Neural cell (in vitro differentiated cells): ENCODE results near the gene SLC9A5. TPM values are rescaled to one million over a fixed set of nuclear protein-coding genes. Genes with fewer than 3 reads are reported as not detected.

ENCODE experiments used
- H2AFZ ChIP-seq: fragments of 200-600, 300-800 bp; sonication (generic), shearing (Covaris generic); 2 replicates; pipeline ENCODE4 v1.6.0; 2014; ENCODE audit warnings: low read depth, mild to moderate bottlenecking, antibody characterized with exemption, low read length, moderate library complexity
- H3F3A ChIP-seq: fragments of 200-600 bp; shearing (Covaris generic); 2 replicates; pipeline ENCODE4 v1.6.1; 2016; ENCODE audit warnings: mild to moderate bottlenecking, moderate library complexity, mixed read lengths, antibody characterized with exemption, low read length; ENCODE audit not compliant: insufficient read depth, poor library complexity, severe bottlenecking
- H3K27ac ChIP-seq: fragments of 200-600, 300-800 bp; sonication (generic), shearing (Covaris generic); 2 replicates; pipeline ENCODE4 v1.5.1; 2014; ENCODE audit warnings: mild to moderate bottlenecking, low read length, moderate library complexity
- H3K27me3 ChIP-seq: fragments of 300-800, 200-600 bp; sonication (generic), shearing (Covaris generic); 2 replicates; pipeline ENCODE4 v1.6.0; 2014; ENCODE audit warnings: mild to moderate bottlenecking, low read depth, low read length, moderate library complexity; ENCODE audit not compliant: insufficient read depth
- H3K36me3 ChIP-seq: fragments of 300-800, 200-600 bp; sonication (generic), shearing (Covaris generic); 2 replicates; pipeline ENCODE4 v1.5.1; 2014; ENCODE audit warnings: mild to moderate bottlenecking, antibody characterized with exemption, low read length, moderate library complexity; ENCODE audit not compliant: insufficient read depth
- H3K4me2 ChIP-seq: fragments of 300-800, 200-600 bp; sonication (generic), shearing (Covaris generic); 2 replicates; pipeline ENCODE4 v1.6.0; 2014; ENCODE audit warnings: mild to moderate bottlenecking, low read length
- H3K4me3 ChIP-seq: fragments of 300-800, 200-600 bp; sonication (generic), shearing (Covaris generic); 2 replicates; pipeline ENCODE4 v1.5.1; 2014; ENCODE audit warnings: mild to moderate bottlenecking, low read length, moderate library complexity
- H3K79me2 ChIP-seq: fragments of 200-600 bp; shearing (Covaris generic); replicated peaks from 2 replicates; pipeline ENCODE4 v1.6.0; 2014; ENCODE audit warnings: mild to moderate bottlenecking, low read length, moderate library complexity; ENCODE audit not compliant: insufficient read depth
- H3K9ac ChIP-seq: fragments of 300-800, 200-600 bp; sonication (generic), shearing (Covaris generic); 2 replicates; pipeline ENCODE4 v1.6.1; 2016; ENCODE audit warnings: mild to moderate bottlenecking, low read length, mixed read lengths
- H3K9me2 ChIP-seq: fragments of 200-600 bp; shearing (Covaris generic); 2 replicates; pipeline ENCODE4 v1.6.1; 2016; ENCODE audit warnings: mild to moderate bottlenecking, low read length, mixed read lengths; ENCODE audit not compliant: insufficient read depth
- H3K9me3 ChIP-seq: fragments of 200-600, 300-800 bp; sonication (generic), shearing (Covaris generic); 2 replicates; pipeline ENCODE4 v1.6.1; 2016; ENCODE audit warnings: mild to moderate bottlenecking, mixed run types, low read length, moderate library complexity, mixed read lengths
- H4K20me1 ChIP-seq: fragments of 200-600 bp; shearing (Covaris generic); 2 replicates; pipeline ENCODE4 v1.6.1; 2016; ENCODE audit warnings: mild to moderate bottlenecking, mixed run types; ENCODE audit not compliant: insufficient read depth
- CTCF ChIP-seq: fragments of 450-650 bp; IDR thresholded peaks from 2 replicates; pipeline ENCODE4 v1.5.1; 2014; ENCODE audit warnings: antibody characterized with exemption, mild to moderate bottlenecking, moderate library complexity; ENCODE audit not compliant: poor library complexity, severe bottlenecking
- EP300 ChIP-seq: fragments of 450-650 bp; conservative IDR thresholded peaks from 2 replicates; pipeline ENCODE4 v1.6.1; 2014; ENCODE audit warnings: antibody characterized with exemption, mild to moderate bottlenecking, moderate library complexity; ENCODE audit not compliant: poor library complexity, severe bottlenecking
- EZH2 ChIP-seq: fragments of 200-600, 300-800 bp; shearing (Covaris generic), sonication (generic); IDR thresholded peaks from 2 replicates; pipeline ENCODE4 v1.6.1; 2014; ENCODE audit warnings: antibody characterized with exemption, low read length, borderline replicate concordance, mild to moderate bottlenecking; ENCODE audit not compliant: insufficient read depth, poor library complexity, severe bottlenecking
- MXI1 ChIP-seq: fragments of 450-650 bp; conservative IDR thresholded peaks from 2 replicates; pipeline ENCODE4 v1.6.1; 2014; ENCODE audit warnings: antibody characterized with exemption, mild to moderate bottlenecking; ENCODE audit not compliant: poor library complexity, severe bottlenecking
- POLR2AphosphoS5 ChIP-seq: IDR thresholded peaks from 2 replicates; pipeline ENCODE4 v1.6.1; 2012
- RAD21 ChIP-seq: fragments of 450-650 bp; conservative IDR thresholded peaks from 2 replicates; pipeline ENCODE4 v1.6.1; 2014; ENCODE audit warnings: antibody characterized with exemption, mild to moderate bottlenecking, moderate library complexity
- REST ChIP-seq: IDR thresholded peaks from 2 replicates; pipeline ENCODE4 v1.6.1; 2012; ENCODE audit warnings: borderline replicate concordance
- SMC3 ChIP-seq: fragments of 450-650 bp; conservative IDR thresholded peaks from 2 replicates; pipeline ENCODE4 v1.6.1; 2014; ENCODE audit warnings: antibody characterized with exemption, mild to moderate bottlenecking, moderate library complexity; ENCODE audit not compliant: poor library complexity
- TAF1 ChIP-seq: IDR thresholded peaks from 2 replicates; pipeline ENCODE4 v1.6.1; 2012; ENCODE audit warnings: low read depth
- polyA plus RNA-seq: library from polyadenylated mRNA; depleted of rRNA; stranded (reverse); fragments of >200 nt; gene quantifications from 2 replicates; pipeline ENCODE4 v1.2.3, GENCODE V29; 2014

Gene SLC9A5
- polyA plus RNA-seq, 1 donor from 2014 or later: 1.8 TPM

DNA sequence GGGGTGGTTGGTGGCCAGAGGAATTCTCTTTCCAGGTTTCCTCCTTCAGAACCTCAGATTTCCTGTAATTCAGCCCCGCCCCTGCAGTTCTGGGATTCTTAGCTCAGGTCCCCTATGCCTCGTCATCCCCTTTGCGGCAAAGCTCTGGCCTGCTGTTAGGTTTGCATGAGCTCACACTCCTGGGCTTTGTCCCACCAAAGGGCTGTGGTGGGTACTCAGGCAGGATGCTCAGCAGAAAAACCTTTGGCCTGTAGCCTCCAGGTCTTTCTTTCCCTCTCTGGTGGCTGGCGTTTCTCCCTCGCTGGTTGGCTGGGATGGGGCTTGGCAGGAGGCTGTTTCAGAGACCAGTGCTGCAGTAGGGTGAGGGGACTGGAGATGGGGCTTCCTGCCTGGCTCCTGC is 21.0 kb downstream of the SLC9A5 start:
- Histone ChIP-seq H3F3A (no peaks in the 10 kb centered on the region), H3K36me3 (no peaks in the 10 kb centered on the region), H3K4me3 (no peak overlapping the region), H3K4me2 (no peak overlapping the region), H2AFZ (no peak overlapping the region), H4K20me1 (no peaks in the 10 kb centered on the region), H3K9me2 (no peaks in the 10 kb centered on the region), H3K9me3 (no peaks in the 10 kb centered on the region), H3K27me3 (no peaks in the 10 kb centered on the region), H3K79me2 (no peaks in the 10 kb centered on the region), H3K9ac (no peak overlapping the region), H3K27ac (no peak overlapping the region)
- TF ChIP-seq TAF1: no peak
- TF ChIP-seq RAD21: no peak

DNA sequence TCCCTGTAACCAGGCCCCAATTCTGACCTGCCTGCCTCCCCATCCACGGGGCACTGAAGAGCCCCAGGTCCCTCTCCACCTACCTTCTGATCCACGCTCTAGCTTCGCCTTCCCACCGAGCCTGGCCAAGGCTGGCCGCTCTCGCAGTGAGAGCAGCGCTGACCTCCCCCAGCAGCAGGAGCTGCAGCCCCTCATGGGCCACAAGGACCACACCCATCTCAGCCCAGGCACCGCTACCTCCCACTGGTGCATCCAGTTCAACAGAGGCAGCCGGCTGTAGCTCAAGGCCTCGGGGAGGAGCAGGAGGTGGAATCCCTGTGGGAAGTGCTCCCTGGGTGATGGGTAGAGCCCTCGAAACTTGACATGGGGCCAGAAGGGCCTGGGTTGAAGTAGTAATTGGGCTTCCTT is 22.2 kb downstream of the SLC9A5 start:
- H3K9me2 ChIP-seq: no peaks in the 10 kb centered on the region
- H3K79me2 ChIP-seq: no peaks in the 10 kb centered on the region
- H3K4me2 ChIP-seq: no peak overlapping the region
- no peak overlapping the region for H3K27ac ChIP-seq
- TF ChIP-seq CTCF (no peak), RAD21 (no peak), EP300 (no peak), REST (no peak), POLR2AphosphoS5 (no peak)
- no peaks in the 10 kb centered on the region for H3K27me3 ChIP-seq
- H3K9ac ChIP-seq: no peak overlapping the region
- H2AFZ ChIP-seq: no peak overlapping the region
- H3K36me3 ChIP-seq: no peaks in the 10 kb centered on the region
- H3K9me3 ChIP-seq: no peaks in the 10 kb centered on the region
- H3F3A ChIP-seq: no peaks in the 10 kb centered on the region
- no peak overlapping the region for H3K4me3 ChIP-seq
- H4K20me1 ChIP-seq: no peaks in the 10 kb centered on the region

- H3K27me3 ChIP-seq: no peaks in the 10 kb centered on the region
- H3K9ac ChIP-seq: no peak overlapping the region
- H2AFZ ChIP-seq: no peak overlapping the region
- TF ChIP-seq SMC3: no peak
- TF ChIP-seq POLR2AphosphoS5: no peak
- TF ChIP-seq REST: no peak
- no peak for TF ChIP-seq RAD21
- no peak for TF ChIP-seq EZH2
- TF ChIP-seq MXI1: no peak
- TF ChIP-seq CTCF: no peak
- TF ChIP-seq EP300: no peak
- TF ChIP-seq TAF1: no peak
- H4K20me1 ChIP-seq: no peaks in the 10 kb centered on the region
- no peaks in the 10 kb centered on the region for H3K36me3 ChIP-seq
- H3K27ac ChIP-seq: no peak overlapping the region
- no peaks in the 10 kb centered on the region for H3K9me3 ChIP-seq
- no peak overlapping the region for H3K4me3 ChIP-seq
- no peaks in the 10 kb centered on the region for H3K9me2 ChIP-seq
- no peaks in the 10 kb centered on the region for H3F3A ChIP-seq
- no peak overlapping the region for H3K4me2 ChIP-seq
- H3K79me2 ChIP-seq: no peaks in the 10 kb centered on the region
Measured at GRCh38 chr16:67271446-67271845, 22.7 kb downstream of the SLC9A5 start.
